ENCODE data around the gene CYP39A1.

CYP39A1 gene

GRCh38 chr6:46652603-46653438, at the start of gene CYP39A1, which contains the start of gene SLC25A27:
Gene CYP39A1, minus strand, starts transcription at chr6:46652818. Its CDS starts 236 bp downstream, at chr6:46652582.
Gene SLC25A27, plus strand, starts transcription at chr6:46652975. Its CDS starts 218 bp downstream, at chr6:46653193.
- no peak within 1 kb of the TSS for H3K27ac ChIP-seq (ENCODE audit: low read depth, low read length)
- no peaks in the 10 kb centered on the region for H3K36me3 ChIP-seq (ENCODE audit: control insufficient read depth, insufficient read depth, low read length)
- H3K27me3 ChIP-seq (ENCODE audit: control insufficient read depth, insufficient read depth, low read length) = peaks cover 23% of the 10 kb centered on the region
- H3K4me3 ChIP-seq (ENCODE audit: low read depth, low read length) = peak within 1 kb of the TSS; percentile 92
- H3K9ac ChIP-seq (ENCODE audit: low read length) = peak within 1 kb of the TSS; percentile 59
- no peaks in the 10 kb centered on the region for H3K9me3 ChIP-seq (ENCODE audit: control insufficient read depth, insufficient read depth, low read depth, low read length)
- peaks cover 8% of the 10 kb centered on the region; the same call in 1 of the 2 replicates for H3K4me1 ChIP-seq (ENCODE audit: control insufficient read depth, insufficient read depth, low read length)

- Histone ChIP-seq H3K4me1 (ENCODE audit: control insufficient read depth, insufficient read depth, low read length) (no peaks in the 10 kb centered on the region), H3K4me3 (ENCODE audit: low read depth, low read length) (no peak overlapping the region), H3K36me3 (ENCODE audit: control insufficient read depth, insufficient read depth, low read length) (no peaks in the 10 kb centered on the region), H3K27ac (ENCODE audit: low read depth, low read length) (no peak overlapping the region), H3K9me3 (ENCODE audit: control insufficient read depth, insufficient read depth, low read depth, low read length) (no peaks in the 10 kb centered on the region), H3K27me3 (ENCODE audit: control insufficient read depth, insufficient read depth, low read length) (no peaks in the 10 kb centered on the region), H3K9ac (ENCODE audit: low read length) (no peak overlapping the region)
These were observed 47.4 kb upstream of the CYP39A1 start for GRCh38 chr6:46699970-46700369.

- H3K36me3 ChIP-seq (ENCODE audit: control insufficient read depth, insufficient read depth, low read length) = no peaks in the 10 kb centered on the region
These were observed 38.4 kb upstream of the CYP39A1 start for GRCh38 chr6:46690911-46691451.

DNA sequence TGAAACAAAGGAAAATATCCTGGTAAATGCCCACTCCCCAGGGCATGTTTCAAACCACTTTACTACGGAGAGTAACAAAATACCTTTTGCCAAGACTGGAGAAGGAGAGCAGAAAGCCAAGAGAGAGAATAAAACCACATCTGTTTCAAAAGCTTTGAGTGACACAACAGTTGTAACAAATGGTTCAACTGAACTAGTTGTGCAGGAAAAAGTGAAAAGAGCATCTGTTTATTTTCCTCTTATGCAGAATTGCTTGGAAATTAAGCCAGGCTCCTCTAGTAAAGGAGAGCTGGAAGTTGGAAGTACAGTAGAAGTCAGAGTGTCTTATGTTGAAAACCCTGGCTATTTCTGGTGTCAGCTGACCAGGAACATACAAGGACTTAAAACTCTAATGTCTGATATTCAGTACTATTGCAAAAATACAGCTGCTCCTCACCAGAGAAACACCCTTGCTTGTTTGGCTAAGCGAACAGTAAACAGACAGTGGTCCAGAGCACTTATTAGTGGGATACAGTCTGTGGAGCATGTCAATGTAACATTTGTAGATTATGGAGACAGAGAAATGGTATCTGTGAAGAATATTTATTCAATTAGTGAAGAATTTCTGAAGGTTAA, 37.6 kb upstream of the CYP39A1 start:
- H3K9me3 ChIP-seq (ENCODE audit: control insufficient read depth, insufficient read depth, low read depth, low read length) = no peaks in the 10 kb centered on the region
- no peaks in the 10 kb centered on the region for H3K4me1 ChIP-seq (ENCODE audit: control insufficient read depth, insufficient read depth, low read length)
- no peaks in the 10 kb centered on the region for H3K27me3 ChIP-seq (ENCODE audit: control insufficient read depth, insufficient read depth, low read length)
- no peak overlapping the region for H3K27ac ChIP-seq (ENCODE audit: low read depth, low read length)
- no peak overlapping the region for H3K4me3 ChIP-seq (ENCODE audit: low read depth, low read length)
- H3K36me3 ChIP-seq (ENCODE audit: control insufficient read depth, insufficient read depth, low read length) = no peaks in the 10 kb centered on the region
- no peak overlapping the region for H3K9ac ChIP-seq (ENCODE audit: low read length)

More at GRCh38 chr6:46690911-46691451, 38.4 kb upstream of the CYP39A1 start:
- H3K9ac ChIP-seq (ENCODE audit: low read length) = no peak overlapping the region
- H3K4me1 ChIP-seq (ENCODE audit: control insufficient read depth, insufficient read depth, low read length) = no peaks in the 10 kb centered on the region
- no peak overlapping the region for H3K4me3 ChIP-seq (ENCODE audit: low read depth, low read length)
- H3K27ac ChIP-seq (ENCODE audit: low read depth, low read length) = no peak overlapping the region
- H3K9me3 ChIP-seq (ENCODE audit: control insufficient read depth, insufficient read depth, low read depth, low read length) = no peaks in the 10 kb centered on the region
- H3K27me3 ChIP-seq (ENCODE audit: control insufficient read depth, insufficient read depth, low read length) = no peaks in the 10 kb centered on the region

- H3K4me3 ChIP-seq (ENCODE audit: low read depth, low read length) = no peak overlapping the region
- H3K36me3 ChIP-seq (ENCODE audit: control insufficient read depth, insufficient read depth, low read length) = no peaks in the 10 kb centered on the region
- H3K27me3 ChIP-seq (ENCODE audit: control insufficient read depth, insufficient read depth, low read length) = no peaks in the 10 kb centered on the region
- H3K9ac ChIP-seq (ENCODE audit: low read length) = no peak overlapping the region
- no peaks in the 10 kb centered on the region for H3K9me3 ChIP-seq (ENCODE audit: control insufficient read depth, insufficient read depth, low read depth, low read length)
- H3K4me1 ChIP-seq (ENCODE audit: control insufficient read depth, insufficient read depth, low read length) = no peaks in the 10 kb centered on the region
- no peak overlapping the region for H3K27ac ChIP-seq (ENCODE audit: low read depth, low read length)
These were observed 37.0 kb upstream of the CYP39A1 start for GRCh38 chr6:46689657-46690056.

- Histone ChIP-seq H3K36me3 (ENCODE audit: control insufficient read depth, insufficient read depth, low read length) (no peaks in the 10 kb centered on the region), H3K4me3 (ENCODE audit: low read depth, low read length) (no peak overlapping the region), H3K27me3 (ENCODE audit: control insufficient read depth, insufficient read depth, low read length) (no peaks in the 10 kb centered on the region), H3K9me3 (ENCODE audit: control insufficient read depth, insufficient read depth, low read depth, low read length) (no peaks in the 10 kb centered on the region), H3K4me1 (ENCODE audit: control insufficient read depth, insufficient read depth, low read length) (no peaks in the 10 kb centered on the region), H3K9ac (ENCODE audit: low read length) (no peak overlapping the region), H3K27ac (ENCODE audit: low read depth, low read length) (no peak overlapping the region)
These were observed 36.3 kb upstream of the CYP39A1 start for GRCh38 chr6:46688966-46689335.

GRCh38 chr6:46688117-46688965, 35.7 kb upstream of the CYP39A1 start:
- H3K9me3 ChIP-seq (ENCODE audit: control insufficient read depth, insufficient read depth, low read depth, low read length) = no peaks in the 10 kb centered on the region
- no peak overlapping the region for H3K9ac ChIP-seq (ENCODE audit: low read length)
- no peaks in the 10 kb centered on the region for H3K36me3 ChIP-seq (ENCODE audit: control insufficient read depth, insufficient read depth, low read length)
- no peaks in the 10 kb centered on the region for H3K27me3 ChIP-seq (ENCODE audit: control insufficient read depth, insufficient read depth, low read length)
- no peak overlapping the region for H3K4me3 ChIP-seq (ENCODE audit: low read depth, low read length)
- H3K27ac ChIP-seq (ENCODE audit: low read depth, low read length) = no peak overlapping the region
- H3K4me1 ChIP-seq (ENCODE audit: control insufficient read depth, insufficient read depth, low read length) = no peaks in the 10 kb centered on the region

GRCh38 chr6:46687619-46688097, 35.0 kb upstream of the CYP39A1 start, which contains the start of gene TDRD6:
Gene TDRD6, plus strand, starts transcription at chr6:46687885. Its CDS starts 244 bp downstream, at chr6:46688129.
- Histone ChIP-seq H3K9me3 (ENCODE audit: control insufficient read depth, insufficient read depth, low read depth, low read length) (no peaks in the 10 kb centered on the region), H3K27ac (ENCODE audit: low read depth, low read length) (no peak within 1 kb of the TSS), H3K27me3 (ENCODE audit: control insufficient read depth, insufficient read depth, low read length) (no peaks in the 10 kb centered on the region)

DNA sequence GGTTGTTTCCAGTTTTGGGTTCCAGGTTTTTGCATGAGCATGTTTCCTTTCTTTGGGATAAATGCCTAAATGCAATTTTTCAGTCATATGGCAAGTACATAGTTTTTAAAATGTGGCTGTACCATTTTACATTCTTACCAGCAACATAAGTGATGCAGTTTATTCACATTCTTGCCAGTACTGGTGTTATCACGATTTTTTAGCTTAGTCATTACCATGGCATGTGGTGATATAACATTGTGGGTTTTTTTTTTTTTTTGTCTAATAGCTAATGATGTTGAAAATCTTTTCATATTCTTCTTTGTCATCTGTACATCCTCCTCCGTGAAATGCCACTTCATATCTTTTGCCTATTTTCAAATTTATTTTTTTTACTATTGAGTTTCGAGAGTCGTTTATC, 32.2 kb upstream of the CYP39A1 start:
- Histone ChIP-seq H3K4me3 (ENCODE audit: low read depth, low read length) (no peak overlapping the region), H3K36me3 (ENCODE audit: control insufficient read depth, insufficient read depth, low read length) (no peaks in the 10 kb centered on the region), H3K27ac (ENCODE audit: low read depth, low read length) (no peak overlapping the region), H3K4me1 (ENCODE audit: control insufficient read depth, insufficient read depth, low read length) (no peaks in the 10 kb centered on the region), H3K9ac (ENCODE audit: low read length) (no peak overlapping the region), H3K27me3 (ENCODE audit: control insufficient read depth, insufficient read depth, low read length) (no peaks in the 10 kb centered on the region), H3K9me3 (ENCODE audit: control insufficient read depth, insufficient read depth, low read depth, low read length) (no peaks in the 10 kb centered on the region)

More at GRCh38 chr6:46687619-46688097, 35.0 kb upstream of the CYP39A1 start, which contains the start of gene TDRD6:
- no peaks in the 10 kb centered on the region for H3K4me1 ChIP-seq (ENCODE audit: control insufficient read depth, insufficient read depth, low read length)
- no peaks in the 10 kb centered on the region for H3K36me3 ChIP-seq (ENCODE audit: control insufficient read depth, insufficient read depth, low read length)
- H3K9ac ChIP-seq (ENCODE audit: low read length) = no peak within 1 kb of the TSS
- H3K4me3 ChIP-seq (ENCODE audit: low read depth, low read length) = no peak within 1 kb of the TSS

- Histone ChIP-seq H3K9me3 (ENCODE audit: control insufficient read depth, insufficient read depth, low read depth, low read length) (no peaks in the 10 kb centered on the region), H3K9ac (ENCODE audit: low read length) (no peak overlapping the region), H3K4me1 (ENCODE audit: control insufficient read depth, insufficient read depth, low read length) (peaks cover 7% of the 10 kb centered on the region), H3K27ac (ENCODE audit: low read depth, low read length) (no peak overlapping the region), H3K4me3 (ENCODE audit: low read depth, low read length) (no peak overlapping the region), H3K36me3 (ENCODE audit: control insufficient read depth, insufficient read depth, low read length) (no peaks in the 10 kb centered on the region), H3K27me3 (ENCODE audit: control insufficient read depth, insufficient read depth, low read length) (no peaks in the 10 kb centered on the region)
These were observed 24.7 kb upstream of the CYP39A1 start for GRCh38 chr6:46677314-46677654.

Data from HUES6 (cell line).